ENCODE measurements around the gene ZCCHC24.

- no peak for TF ChIP-seq POLR2A (IDR thresholded peaks at IDR 0.05)
- TF ChIP-seq, protein P1, sequence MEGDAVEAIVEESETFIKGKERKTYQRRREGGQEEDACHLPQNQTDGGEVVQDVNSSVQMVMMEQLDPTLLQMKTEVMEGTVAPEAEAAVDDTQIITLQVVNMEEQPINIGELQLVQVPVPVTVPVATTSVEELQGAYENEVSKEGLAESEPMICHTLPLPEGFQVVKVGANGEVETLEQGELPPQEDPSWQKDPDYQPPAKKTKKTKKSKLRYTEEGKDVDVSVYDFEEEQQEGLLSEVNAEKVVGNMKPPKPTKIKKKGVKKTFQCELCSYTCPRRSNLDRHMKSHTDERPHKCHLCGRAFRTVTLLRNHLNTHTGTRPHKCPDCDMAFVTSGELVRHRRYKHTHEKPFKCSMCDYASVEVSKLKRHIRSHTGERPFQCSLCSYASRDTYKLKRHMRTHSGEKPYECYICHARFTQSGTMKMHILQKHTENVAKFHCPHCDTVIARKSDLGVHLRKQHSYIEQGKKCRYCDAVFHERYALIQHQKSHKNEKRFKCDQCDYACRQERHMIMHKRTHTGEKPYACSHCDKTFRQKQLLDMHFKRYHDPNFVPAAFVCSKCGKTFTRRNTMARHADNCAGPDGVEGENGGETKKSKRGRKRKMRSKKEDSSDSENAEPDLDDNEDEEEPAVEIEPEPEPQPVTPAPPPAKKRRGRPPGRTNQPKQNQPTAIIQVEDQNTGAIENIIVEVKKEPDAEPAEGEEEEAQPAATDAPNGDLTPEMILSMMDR (IDR thresholded peaks at IDR 0.05): no peak
These were observed 26.4 kb downstream of the ZCCHC24 start for GRCh38 chr10:79418886-79419595.

Data from Peyer's patch (tissue), 4 donors.